ENCODE measurements around the gene FARS2.

FARS2 gene

DNA sequence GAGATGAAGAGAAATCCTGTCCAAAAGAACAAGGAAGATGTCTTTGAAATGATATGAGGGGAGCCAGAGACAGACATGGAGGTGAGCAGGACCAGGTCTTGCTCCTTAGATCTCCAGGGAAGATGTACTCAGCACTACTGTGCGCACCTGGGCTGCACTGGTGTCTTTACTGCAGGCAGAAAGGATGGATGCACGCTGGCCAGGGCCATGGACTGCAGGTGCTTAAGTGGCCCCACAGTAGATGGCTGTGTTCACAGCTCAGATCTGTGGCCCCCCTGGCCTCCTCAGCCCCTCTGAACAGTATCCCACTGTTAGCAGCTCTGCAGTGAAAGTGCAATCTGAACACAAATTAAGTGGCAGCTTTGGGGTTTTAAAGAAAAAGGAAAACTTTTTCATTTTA lies 402.4 kb downstream of the FARS2 start:
- no peaks in the 10 kb centered on the region for H3K4me1 ChIP-seq (ENCODE audit: control insufficient read depth, insufficient read depth, low read length)
- TF ChIP-seq, protein P1, sequence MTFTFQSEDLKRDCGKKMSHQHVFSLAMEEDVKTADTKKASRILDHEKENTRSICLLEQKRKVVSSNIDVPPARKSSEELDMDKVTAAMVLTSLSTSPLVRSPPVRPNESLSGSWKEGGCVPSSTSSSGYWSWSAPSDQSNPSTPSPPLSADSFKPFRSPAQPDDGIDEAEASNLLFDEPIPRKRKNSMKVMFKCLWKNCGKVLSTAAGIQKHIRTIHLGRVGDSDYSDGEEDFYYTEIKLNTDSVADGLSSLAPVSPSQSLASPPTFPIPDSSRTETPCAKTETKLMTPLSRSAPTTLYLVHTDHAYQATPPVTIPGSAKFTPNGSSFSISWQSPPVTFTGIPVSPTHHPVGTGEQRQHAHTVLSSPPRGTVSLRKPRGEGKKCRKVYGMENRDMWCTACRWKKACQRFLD (tag by site-specific recombination; IDR thresholded peaks at IDR 0.05): no peak
- TF ChIP-seq ZNF548 (tag by site-specific recombination; IDR thresholded peaks at IDR 0.05) (no peak), ZIC2 (tag by site-specific recombination; IDR thresholded peaks at IDR 0.05) (no peak), ZNF549 (tag by site-specific recombination; IDR thresholded peaks at IDR 0.05) (no peak), ZFP41 (tag by site-specific recombination; IDR thresholded peaks at IDR 0.05; ENCODE audit: borderline replicate concordance) (no peak)
- TF ChIP-seq, protein P2, sequence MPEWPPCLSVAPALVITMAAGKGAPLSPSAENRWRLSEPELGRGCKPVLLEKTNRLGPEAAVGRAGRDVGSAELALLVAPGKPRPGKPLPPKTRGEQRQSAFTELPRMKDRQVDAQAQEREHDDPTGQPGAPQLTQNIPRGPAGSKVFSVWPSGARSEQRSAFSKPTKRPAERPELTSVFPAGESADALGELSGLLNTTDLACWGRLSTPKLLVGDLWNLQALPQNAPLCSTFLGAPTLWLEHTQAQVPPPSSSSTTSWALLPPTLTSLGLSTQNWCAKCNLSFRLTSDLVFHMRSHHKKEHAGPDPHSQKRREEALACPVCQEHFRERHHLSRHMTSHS (tag by site-specific recombination; IDR thresholded peaks at IDR 0.05): no peak
- TF ChIP-seq, protein P3, sequence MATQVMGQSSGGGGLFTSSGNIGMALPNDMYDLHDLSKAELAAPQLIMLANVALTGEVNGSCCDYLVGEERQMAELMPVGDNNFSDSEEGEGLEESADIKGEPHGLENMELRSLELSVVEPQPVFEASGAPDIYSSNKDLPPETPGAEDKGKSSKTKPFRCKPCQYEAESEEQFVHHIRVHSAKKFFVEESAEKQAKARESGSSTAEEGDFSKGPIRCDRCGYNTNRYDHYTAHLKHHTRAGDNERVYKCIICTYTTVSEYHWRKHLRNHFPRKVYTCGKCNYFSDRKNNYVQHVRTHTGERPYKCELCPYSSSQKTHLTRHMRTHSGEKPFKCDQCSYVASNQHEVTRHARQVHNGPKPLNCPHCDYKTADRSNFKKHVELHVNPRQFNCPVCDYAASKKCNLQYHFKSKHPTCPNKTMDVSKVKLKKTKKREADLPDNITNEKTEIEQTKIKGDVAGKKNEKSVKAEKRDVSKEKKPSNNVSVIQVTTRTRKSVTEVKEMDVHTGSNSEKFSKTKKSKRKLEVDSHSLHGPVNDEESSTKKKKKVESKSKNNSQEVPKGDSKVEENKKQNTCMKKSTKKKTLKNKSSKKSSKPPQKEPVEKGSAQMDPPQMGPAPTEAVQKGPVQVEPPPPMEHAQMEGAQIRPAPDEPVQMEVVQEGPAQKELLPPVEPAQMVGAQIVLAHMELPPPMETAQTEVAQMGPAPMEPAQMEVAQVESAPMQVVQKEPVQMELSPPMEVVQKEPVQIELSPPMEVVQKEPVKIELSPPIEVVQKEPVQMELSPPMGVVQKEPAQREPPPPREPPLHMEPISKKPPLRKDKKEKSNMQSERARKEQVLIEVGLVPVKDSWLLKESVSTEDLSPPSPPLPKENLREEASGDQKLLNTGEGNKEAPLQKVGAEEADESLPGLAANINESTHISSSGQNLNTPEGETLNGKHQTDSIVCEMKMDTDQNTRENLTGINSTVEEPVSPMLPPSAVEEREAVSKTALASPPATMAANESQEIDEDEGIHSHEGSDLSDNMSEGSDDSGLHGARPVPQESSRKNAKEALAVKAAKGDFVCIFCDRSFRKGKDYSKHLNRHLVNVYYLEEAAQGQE (tag by site-specific recombination; IDR thresholded peaks at IDR 0.05): no peak
- H3K36me3 ChIP-seq (ENCODE audit: control insufficient read depth in 2 of 2, insufficient read depth in 1 of 2, low read length in 2 of 2): no peaks in the 10 kb centered on the region
- H3K27ac ChIP-seq (ENCODE audit: extremely low read depth, low read depth, low read length): no peak overlapping the region
- no peaks in the 10 kb centered on the region for H3K9me3 ChIP-seq (ENCODE audit: control insufficient read depth, insufficient read depth, low read depth, low read length)
- CTCF ChIA-PET: no interaction called here
- POLR2A ChIA-PET: no interaction called here
- no peak overlapping the region for H3K4me3 ChIP-seq (ENCODE audit: low read depth, low read length)

DNA sequence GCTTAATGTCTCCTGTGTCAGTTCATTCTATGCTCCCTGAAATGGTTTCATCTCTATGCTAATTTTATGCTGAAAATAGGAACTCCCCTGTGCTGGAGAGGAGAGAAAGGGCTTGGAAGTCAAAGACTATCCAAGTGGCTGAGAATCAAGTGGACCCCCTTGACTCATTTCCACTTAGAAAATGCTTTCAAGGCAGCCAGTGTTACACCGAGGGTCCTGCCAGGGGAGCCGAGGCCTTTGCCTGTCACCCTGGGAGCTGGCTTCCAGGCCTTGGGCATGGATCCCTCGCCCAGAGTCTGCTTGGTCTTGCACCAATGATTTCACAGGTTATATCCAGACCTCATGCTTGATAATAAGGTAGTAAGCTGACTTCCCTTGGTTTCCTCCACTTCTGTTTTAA lies 402.8 kb downstream of the FARS2 start:
- no peak for TF ChIP-seq ZNF202 (tag by site-specific recombination; IDR thresholded peaks at IDR 0.05; ENCODE audit: borderline replicate concordance)
- no peak for TF ChIP-seq ZNF561 (tag by site-specific recombination; IDR thresholded peaks at IDR 0.05; ENCODE audit: borderline replicate concordance)
- no peak for TF ChIP-seq KLF7 (tag by site-specific recombination; IDR thresholded peaks at IDR 0.05; ENCODE audit: borderline replicate concordance)
- TF ChIP-seq ZBTB8A (tag by site-specific recombination; IDR thresholded peaks at IDR 0.05): no peak
- no peak for TF ChIP-seq ZNF600 (tag by site-specific recombination; IDR thresholded peaks at IDR 0.05)
- TF ChIP-seq ZNF23 (tag by site-specific recombination; IDR thresholded peaks at IDR 0.05; ENCODE audit: borderline replicate concordance): no peak
- TF ChIP-seq ZFP3 (tag by site-specific recombination; IDR thresholded peaks at IDR 0.05; ENCODE audit: low read depth): no peak
- no peak for TF ChIP-seq ZNF223 (tag by site-specific recombination; IDR thresholded peaks at IDR 0.05)
- no peak for TF ChIP-seq KLF10 (tag by site-specific recombination; IDR thresholded peaks at IDR 0.05)
- no peak for TF ChIP-seq ZNF335 (tag by site-specific recombination; conservative IDR thresholded peaks at IDR 0.05)
- TF ChIP-seq OVOL3 (tag by site-specific recombination; IDR thresholded peaks at IDR 0.05): no peak
- no peak for TF ChIP-seq SETDB1 (IDR thresholded peaks at IDR 0.05; ENCODE audit: insufficient read length, low read length)
- POLR2A ChIA-PET: no interaction called here

More for the DNA sequence above, 402.8 kb downstream of the FARS2 start:
- Histone ChIP-seq H3K9me3 (ENCODE audit: control insufficient read depth, insufficient read depth, low read depth, low read length) (no peaks in the 10 kb centered on the region), H3K27ac (ENCODE audit: extremely low read depth, low read depth, low read length) (no peak overlapping the region), H3K4me1 (ENCODE audit: control insufficient read depth, insufficient read depth, low read length) (no peaks in the 10 kb centered on the region), H3K4me3 (ENCODE audit: low read depth, low read length) (no peak overlapping the region), H3K36me3 (ENCODE audit: control insufficient read depth in 2 of 2, insufficient read depth in 1 of 2, low read length in 2 of 2) (no peaks in the 10 kb centered on the region)
- CTCF ChIA-PET: no interaction called here
